ENCODE measurements around the gene CDC42EP4. TPM values are rescaled to one million over a fixed set of nuclear protein-coding genes. Genes with fewer than 3 reads are reported as not detected.

CDC42EP4 gene
- total and polyA plus RNA-seq, 10 of the 15 experiments (the other 5 are each of a cell fraction or from before 2014, with no cell fraction given): 0.05 to 7.1 (median 2.7) TPM

GRCh38 chr17:73356561-73357170 lies 44.9 kb upstream of the CDC42EP4 start (continued):
- no peak for TF ChIP-seq BCLAF1 (IDR thresholded peaks at IDR 0.05)
- TF ChIP-seq NR2C1 (IDR thresholded peaks at IDR 0.05): no peak
- TF ChIP-seq NFYB (IDR thresholded peaks at IDR 0.05; ENCODE audit: insufficient read depth, low read depth, low read length): no peak

- Histone ChIP-seq H3K9ac (ENCODE audit: control insufficient read depth, insufficient read depth, low read length) (no peak overlapping the region), H3K27ac (ENCODE audit: control insufficient read depth, insufficient read depth) (no peak overlapping the region), H4K20me1 (ENCODE audit: control insufficient read depth, insufficient read depth) (no peaks in the 10 kb centered on the region), H3K9me3 (replicated peaks; ENCODE audit: control insufficient read depth, insufficient read depth, low read length) (no peaks in the 10 kb centered on the region), H3K4me3 (no peak overlapping the region), H3K4me1 (ENCODE audit: control insufficient read depth, insufficient read depth, low read length) (no peaks in the 10 kb centered on the region), H3K4me2 (ENCODE audit: control insufficient read depth, insufficient read depth) (no peak overlapping the region), H3K36me3 (ENCODE audit: control insufficient read depth in 2 of 2, insufficient read depth in 2 of 2, low read length in 1 of 2) (no peaks in the 10 kb centered on the region), H3K79me2 (ENCODE audit: control insufficient read depth, insufficient read depth, low read length) (no peaks in the 10 kb centered on the region), H3K27me3 (replicated peaks in 1 of 2; ENCODE audit: control insufficient read depth in 2 of 2, insufficient read depth in 2 of 2, low read length in 1 of 2) (no peaks in the 10 kb centered on the region), H2AFZ (ENCODE audit: control insufficient read depth, low read depth, low read length) (no peak overlapping the region)
- intact Hi-C loops (cut with micrococcal nuclease; ENCODE audit: unreplicated experiment) (no loop called here), in situ Hi-C loops (cut with MboI) (no loop called here)
- BruUV-seq (replicated peaks): no TSS peak
- WGBS (ENCODE audit: insufficient coverage, insufficient replicate concordance, low lambda C conversion rate, missing lambda C conversion rate): 52% methylated on average over 18 of the region's 21 CpGs
- FAIRE-seq (no peak), DNase-seq (ENCODE audit: low read depth, low spot score) (no peak), ATAC-seq (no peak)
- ChIA-PET RAD21 (ENCODE audit: unreplicated experiment) (no interaction called here), CTCF (no interaction called here), POLR2A (no interaction called here), SMC1A (ENCODE audit: uncharacterized antibody, unreplicated experiment) (no interaction called here)
- no peak for TF ChIP-seq ZZZ3 (IDR thresholded peaks at IDR 0.05; ENCODE audit: control insufficient read depth, insufficient read length, low read depth)
- TF ChIP-seq PAX8 (IDR thresholded peaks at IDR 0.05): no peak
- no peak for TF ChIP-seq ZNF24 (IDR thresholded peaks at IDR 0.05)
- TF ChIP-seq TCF12 (IDR thresholded peaks at IDR 0.05; ENCODE audit: low read depth, low read length): no peak
- no peak for TF ChIP-seq EGR1 (IDR thresholded peaks at IDR 0.05; ENCODE audit: borderline replicate concordance in 1 of 2, low read depth in 2 of 2, low read length in 2 of 2)
- no peak for TF ChIP-seq SMC3 (IDR thresholded peaks at IDR 0.05; ENCODE audit: borderline replicate concordance, low read length)
- no peak for TF ChIP-seq EZH2 (IDR thresholded peaks at IDR 0.05; ENCODE audit: borderline replicate concordance, control insufficient read depth, low read depth, low read length)
- TF ChIP-seq RB1 (IDR thresholded peaks at IDR 0.05; ENCODE audit: borderline replicate concordance): no peak
- no peak for TF ChIP-seq RBBP5 (conservative IDR thresholded peaks at IDR 0.05)
- TF ChIP-seq CTCF (IDR thresholded peaks at IDR 0.05 in 2 of 3, conservative IDR thresholded peaks at IDR 0.05 in 1 of 3; ENCODE audit: control insufficient read depth in 2 of 3, extremely low read depth in 1 of 3, insufficient read depth in 1 of 3, low read depth in 3 of 3, low read length in 3 of 3): no peak
Measured at GRCh38 chr17:73354423-73355284, 42.9 kb upstream of the CDC42EP4 start.

Measured in GM12878 (cell line).